GM10248 (cell line): Measurements from ENCODE around the gene DLGAP1.
A peak's percentile ranks its signal among the peaks of the same experiment; 100 is the strongest.

Experiments
- CTCF ChIA-PET: fragments of 300-600 bp; sonication (Branson Sonifier 250); formaldehyde crosslinking; extraction: SDS; loops from one replicate; lab custom pipeline; 2021; ENCODE audit warnings: antibody characterized with exemption; lab: Yijun Ruan, JAX
- POLR2A ChIA-PET: fragments of 350-650 bp; sonication (Branson Sonifier 250); formaldehyde crosslinking; extraction: SDS; loops from one replicate; lab custom pipeline; 2020; ENCODE audit warnings: antibody characterized with exemption; lab: Yijun Ruan, JAX
- DNase-seq: peaks from one replicate; pipeline ENCODE4 v3.0.0; 2012; ENCODE audit errors: extremely low spot score
- TF ChIP-seq, protein P1 (sequence below): IDR thresholded peaks from 2 replicates; pipeline ENCODE4 v1.5.1; 2012; ENCODE audit warnings: mild to moderate bottlenecking, low read depth; ENCODE audit errors: extremely low read depth, missing control alignments, control extremely low read depth

The DLGAP1 gene

GRCh38 chr18:3458378-3458777 is 996.7 kb downstream of the DLGAP1 start:
- ChIA-PET POLR2A (interaction anchor here (0.6 kb wide), 1 partner anchor 169 kb away, joined by 4 read pairs; no protein-coding TSS in a partner anchor), CTCF (interaction anchor here (1.2 to 3.0 kb wide), 4 partner anchors 9 to 208 kb away, joined by 4 to 13 read pairs (median 10); no protein-coding TSS in a partner anchor)
- TF ChIP-seq, protein P1, sequence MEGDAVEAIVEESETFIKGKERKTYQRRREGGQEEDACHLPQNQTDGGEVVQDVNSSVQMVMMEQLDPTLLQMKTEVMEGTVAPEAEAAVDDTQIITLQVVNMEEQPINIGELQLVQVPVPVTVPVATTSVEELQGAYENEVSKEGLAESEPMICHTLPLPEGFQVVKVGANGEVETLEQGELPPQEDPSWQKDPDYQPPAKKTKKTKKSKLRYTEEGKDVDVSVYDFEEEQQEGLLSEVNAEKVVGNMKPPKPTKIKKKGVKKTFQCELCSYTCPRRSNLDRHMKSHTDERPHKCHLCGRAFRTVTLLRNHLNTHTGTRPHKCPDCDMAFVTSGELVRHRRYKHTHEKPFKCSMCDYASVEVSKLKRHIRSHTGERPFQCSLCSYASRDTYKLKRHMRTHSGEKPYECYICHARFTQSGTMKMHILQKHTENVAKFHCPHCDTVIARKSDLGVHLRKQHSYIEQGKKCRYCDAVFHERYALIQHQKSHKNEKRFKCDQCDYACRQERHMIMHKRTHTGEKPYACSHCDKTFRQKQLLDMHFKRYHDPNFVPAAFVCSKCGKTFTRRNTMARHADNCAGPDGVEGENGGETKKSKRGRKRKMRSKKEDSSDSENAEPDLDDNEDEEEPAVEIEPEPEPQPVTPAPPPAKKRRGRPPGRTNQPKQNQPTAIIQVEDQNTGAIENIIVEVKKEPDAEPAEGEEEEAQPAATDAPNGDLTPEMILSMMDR: no peak
- no peak for DNase-seq

DNA sequence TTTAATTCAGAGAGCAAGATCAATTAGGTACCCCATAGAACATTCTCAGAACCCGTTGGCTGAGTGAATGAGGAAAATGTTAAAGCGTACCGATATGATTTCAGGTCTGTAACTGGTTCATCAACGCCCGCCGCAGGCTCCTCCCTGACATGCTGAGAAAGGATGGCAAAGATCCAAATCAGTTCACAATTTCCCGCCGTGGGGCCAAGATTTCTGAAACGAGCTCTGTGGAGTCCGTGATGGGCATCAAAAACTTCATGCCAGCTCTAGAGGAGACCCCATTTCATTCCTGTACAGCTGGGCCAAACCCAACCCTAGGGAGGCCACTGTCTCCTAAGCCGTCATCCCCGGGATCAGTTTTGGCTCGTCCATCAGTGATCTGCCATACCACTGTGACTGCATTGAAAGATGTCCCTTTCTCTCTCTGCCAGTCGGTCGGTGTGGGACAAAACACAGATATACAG is 997.8 kb downstream of the DLGAP1 start:
- no peak for DNase-seq
- CTCF ChIA-PET: interaction anchor here (1.1 to 3.0 kb wide), 7 partner anchors 9 to 209 kb away, joined by 3 to 13 read pairs (median 4); no protein-coding TSS in a partner anchor
- TF ChIP-seq, protein P1: no peak
- POLR2A ChIA-PET: no interaction called here

- ChIA-PET POLR2A (no interaction called here), CTCF (interaction anchor here (1.1 to 3.0 kb wide), 8 partner anchors 9 to 209 kb away, joined by 3 to 13 read pairs (median 4); no protein-coding TSS in a partner anchor)
- TF ChIP-seq, protein P1: no peak
- no peak for DNase-seq
Measured at GRCh38 chr18:3456686-3457069, 998.4 kb downstream of the DLGAP1 start.

- ChIA-PET CTCF (interaction anchor here (1.0 to 3.5 kb wide), 16 partner anchors 9 to 210 kb away, joined by 3 to 17 read pairs (median 5); no protein-coding TSS in a partner anchor), POLR2A (no interaction called here)
- DNase-seq: no peak
- TF ChIP-seq, protein P1: no peak
Measured at GRCh38 chr18:3455907-3456685, 999.0 kb downstream of the DLGAP1 start.

GRCh38 chr18:3455090-3455635 is 999.9 kb downstream of the DLGAP1 start:
- ChIA-PET POLR2A (no interaction called here), CTCF (interaction anchor here (0.7 to 4.1 kb wide), 27 partner anchors 9 to 522 kb away, joined by 3 to 23 read pairs (median 5); no protein-coding TSS in a partner anchor)
- TF ChIP-seq, protein P1: no peak
- no peak for DNase-seq

GRCh38 chr18:3454365-3455089 is 1000.6 kb downstream of the DLGAP1 start:
- DNase-seq: peak; percentile 25
- CTCF ChIA-PET: interaction anchor here (0.7 to 4.1 kb wide), 32 partner anchors 8 to 521 kb away, joined by 3 to 23 read pairs (median 5); no protein-coding TSS in a partner anchor
- POLR2A ChIA-PET: no interaction called here
- TF ChIP-seq, protein P1: peak; percentile 54
